Smooth muscle cell of trachea (primary cell): ENCODE results near the gene HTR3B. TPM values are rescaled to one million over a fixed set of nuclear protein-coding genes. Genes with fewer than 3 reads are reported as not detected.

Experiments
- total RNA-seq: library from RNA; depleted of rRNA; stranded (reverse); fragments of >200 nt; gene quantifications from 2 replicates; pipeline ENCODE4 v1.2.1, GENCODE V29; 2014

HTR3B gene
- total RNA-seq = not detected in 2 replicates

GRCh38 chr11:113904379-113905101, at the start of gene HTR3B:
Gene HTR3B, plus strand, starts transcription at chr11:113904796. Its CDS starts 138 bp downstream, at chr11:113904934.

GRCh38 chr11:113875234-113876073, 29.1 kb upstream of the HTR3B start, which contains the start of gene USP28:
Gene USP28, minus strand, starts transcription at chr11:113875572. Its CDS starts 71 bp downstream, at chr11:113875501.

GRCh38 chr11:113974741-113975470, 70.3 kb downstream of the HTR3B start, which contains the start of gene HTR3A:
Gene HTR3A, plus strand, starts transcription at chr11:113975108. Its CDS starts 218 bp downstream, at chr11:113975326.

Other genes starting within 250 kb of the HTR3B start
- under 0.01 and 0.17 TPM in 2 replicates for gene TMPRSS5, start 198.5 kb upstream of the HTR3B start, total RNA-seq
- gene ZW10, start 131.1 kb upstream of the HTR3B start, total RNA-seq = 16.9 and 30.1 TPM in 2 replicates
- gene CLDN25, start 125.0 kb upstream of the HTR3B start, total RNA-seq = not detected in 2 replicates
- gene USP28, start 29.2 kb upstream of the HTR3B start, total RNA-seq = 28.9 and 30.1 TPM in 2 replicates
- not detected in 2 replicates for gene HTR3A, start 70.3 kb downstream of the HTR3B start, total RNA-seq
- gene ZBTB16, start 154.9 kb downstream of the HTR3B start, total RNA-seq = under 0.01 TPM in 1 of 2 replicates, not detected in the other